ENCODE data around the gene C11orf21.
A peak's percentile ranks its signal among the peaks of the same experiment; 100 is the strongest.

C11orf21 gene

GRCh38 chr11:2320568-2321310 lies 19.0 kb upstream of the C11orf21 start:
- H3K27me3 ChIP-seq (ENCODE audit: insufficient read depth, poor library complexity, severe bottlenecking), result peaks cover 2% of the 10 kb centered on the region
- no peak for DNase-seq (ENCODE audit: low read depth in 1 of 2, low spot score in 1 of 2)
- no peak overlapping the region for H3K4me3 ChIP-seq (replicated peaks; ENCODE audit: insufficient read depth, low read length)
- TF ChIP-seq POLR2AphosphoS5 (IDR thresholded peaks at IDR 0.05; ENCODE audit: low read depth) (no peak; the same call in 1 of the 2 replicates), GABPA (IDR thresholded peaks at IDR 0.05; ENCODE audit: low read depth) (no peak), SPI1 (IDR thresholded peaks at IDR 0.05; ENCODE audit: borderline replicate concordance, low read depth) (no peak), CTCF (IDR thresholded peaks at IDR 0.05; ENCODE audit: insufficient read depth, low read length) (no peak), REST (IDR thresholded peaks at IDR 0.05; ENCODE audit: insufficient replicate concordance, low read depth) (no peak)
- H3K27ac ChIP-seq (replicated peaks), result no peak overlapping the region

- Histone ChIP-seq H3K27ac (replicated peaks) (no peak overlapping the region), H3K4me3 (replicated peaks; ENCODE audit: insufficient read depth, low read length) (no peak overlapping the region), H3K27me3 (ENCODE audit: insufficient read depth, poor library complexity, severe bottlenecking) (peaks cover 2% of the 10 kb centered on the region)
- TF ChIP-seq GABPA (IDR thresholded peaks at IDR 0.05; ENCODE audit: low read depth) (no peak), SPI1 (IDR thresholded peaks at IDR 0.05; ENCODE audit: borderline replicate concordance, low read depth) (no peak), POLR2AphosphoS5 (IDR thresholded peaks at IDR 0.05; ENCODE audit: low read depth) (peak; percentile 80), REST (IDR thresholded peaks at IDR 0.05; ENCODE audit: insufficient replicate concordance, low read depth) (no peak), CTCF (IDR thresholded peaks at IDR 0.05; ENCODE audit: insufficient read depth, low read length) (no peak)
- no peak for DNase-seq (ENCODE audit: low read depth in 1 of 2, low spot score in 1 of 2)
These were observed 18.2 kb upstream of the C11orf21 start for GRCh38 chr11:2319791-2320472.

- TF ChIP-seq POLR2AphosphoS5 (IDR thresholded peaks at IDR 0.05; ENCODE audit: low read depth), result peak; percentile 75; the same call in 1 of the 2 replicates
- TF ChIP-seq GABPA (IDR thresholded peaks at IDR 0.05; ENCODE audit: low read depth), result no peak
- Histone ChIP-seq H3K4me3 (replicated peaks; ENCODE audit: insufficient read depth, low read length) (no peak overlapping the region), H3K27me3 (ENCODE audit: insufficient read depth, poor library complexity, severe bottlenecking) (peaks cover 2% of the 10 kb centered on the region), H3K27ac (replicated peaks) (no peak overlapping the region)
- DNase-seq (ENCODE audit: low read depth in 1 of 2, low spot score in 1 of 2), result no peak
These were observed 17.0 kb upstream of the C11orf21 start for GRCh38 chr11:2318707-2319106.

GRCh38 chr11:2318123-2318522 lies 16.4 kb upstream of the C11orf21 start:
- H3K27me3 ChIP-seq (ENCODE audit: insufficient read depth, poor library complexity, severe bottlenecking), result peaks cover 2% of the 10 kb centered on the region
- TF ChIP-seq POLR2AphosphoS5 (IDR thresholded peaks at IDR 0.05; ENCODE audit: low read depth), result peak; percentile 4; the same call in 1 of the 2 replicates
- TF ChIP-seq GABPA (IDR thresholded peaks at IDR 0.05; ENCODE audit: low read depth), result no peak
- DNase-seq (ENCODE audit: low read depth in 1 of 2, low spot score in 1 of 2), result no peak

More at GRCh38 chr11:2318123-2318522, 16.4 kb upstream of the C11orf21 start:
- H3K4me3 ChIP-seq (replicated peaks; ENCODE audit: insufficient read depth, low read length), result no peak overlapping the region
- H3K27ac ChIP-seq (replicated peaks), result no peak overlapping the region
